ENCODE measurements around the gene CYP4F8. TPM values are rescaled to one million over a fixed set of nuclear protein-coding genes. Genes with fewer than 3 reads are reported as not detected.
"Not testable (repeated sequence)": the region's sequence is repeated elsewhere in the genome, so short reads cannot be mapped to it uniquely, and the experiment has no call there.

The CYP4F8 gene, protein sequence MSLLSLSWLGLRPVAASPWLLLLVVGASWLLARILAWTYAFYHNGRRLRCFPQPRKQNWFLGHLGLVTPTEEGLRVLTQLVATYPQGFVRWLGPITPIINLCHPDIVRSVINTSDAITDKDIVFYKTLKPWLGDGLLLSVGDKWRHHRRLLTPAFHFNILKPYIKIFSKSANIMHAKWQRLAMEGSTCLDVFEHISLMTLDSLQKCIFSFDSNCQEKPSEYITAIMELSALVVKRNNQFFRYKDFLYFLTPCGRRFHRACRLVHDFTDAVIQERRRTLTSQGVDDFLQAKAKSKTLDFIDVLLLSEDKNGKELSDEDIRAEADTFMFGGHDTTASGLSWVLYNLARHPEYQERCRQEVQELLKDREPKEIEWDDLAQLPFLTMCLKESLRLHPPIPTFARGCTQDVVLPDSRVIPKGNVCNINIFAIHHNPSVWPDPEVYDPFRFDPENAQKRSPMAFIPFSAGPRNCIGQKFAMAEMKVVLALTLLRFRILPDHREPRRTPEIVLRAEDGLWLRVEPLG
- total RNA-seq (2014; rRNA removed; shearing (Covaris generic)): not detected in 2 replicates

DNA sequence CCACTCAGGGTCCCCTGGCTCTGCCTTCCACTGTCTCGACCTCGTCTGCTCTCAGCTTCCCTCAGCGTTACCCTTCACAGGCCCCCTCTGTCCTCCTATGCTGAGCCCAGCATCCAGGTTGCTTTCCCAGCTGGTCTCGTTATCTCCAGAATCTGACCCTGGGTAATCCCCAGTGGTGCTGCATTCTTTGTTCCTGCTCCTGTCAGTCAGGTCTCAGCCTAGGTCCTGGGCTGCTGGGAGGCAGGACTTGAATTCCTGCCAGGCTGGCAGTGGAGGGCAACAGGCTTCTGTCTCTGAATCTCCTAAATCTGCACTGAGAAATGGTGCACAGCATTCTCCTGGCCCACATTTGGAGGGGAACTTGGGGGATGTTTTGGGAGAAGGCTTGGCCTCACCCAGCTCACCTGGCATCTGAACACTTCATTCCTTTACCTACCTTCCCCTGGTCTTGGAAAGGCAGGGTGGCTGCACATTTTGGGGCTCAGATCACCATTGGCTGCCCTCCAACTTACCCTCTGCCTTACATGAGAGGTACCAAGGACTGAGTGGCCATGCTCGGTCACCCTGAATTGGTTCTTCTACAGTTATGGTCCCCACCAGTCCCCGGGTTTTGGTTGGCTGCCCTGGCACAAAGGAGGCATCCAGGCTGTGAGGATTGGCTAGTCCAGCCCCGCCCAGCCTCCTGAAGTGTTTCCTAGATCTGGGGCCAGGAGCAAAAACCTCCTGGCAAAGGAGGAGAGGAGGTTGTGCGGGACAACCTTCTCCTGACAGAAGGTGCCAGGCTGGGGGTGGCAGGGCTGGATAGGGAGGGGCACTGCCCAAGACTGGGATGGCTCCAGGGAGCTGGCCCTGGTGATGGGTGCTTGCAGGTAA lies at the start of gene CYP4F8:
TSS of gene CYP4F8 (plus strand) at position 712 of the 873 bp plus-strand sequence. CDS start 399 bp downstream, outside the sequence.
- DNase-seq (ENCODE audit: low read depth): no peak

DNA sequence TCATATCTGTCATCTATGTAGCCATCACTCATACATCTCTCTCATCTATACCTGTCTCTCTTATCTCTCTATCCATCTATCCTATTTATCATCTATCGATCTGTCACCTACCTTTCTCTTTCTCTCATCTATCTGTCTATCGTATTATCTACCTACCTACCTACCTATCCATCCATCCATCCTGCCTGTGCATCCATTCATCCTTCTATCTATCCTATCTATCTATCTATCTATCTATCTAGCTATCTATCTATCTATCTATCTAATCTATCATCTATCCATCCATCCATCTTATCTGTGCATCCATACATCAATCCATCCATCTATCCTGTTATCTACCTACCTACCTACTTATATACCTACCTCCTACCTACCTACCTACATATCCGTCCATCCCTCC lies 44.6 kb upstream of the CYP4F8 start:
- DNase-seq (ENCODE audit: low read depth): no peak

GRCh38 chr19:15575406-15575805 lies 39.6 kb upstream of the CYP4F8 start:
- no peak for DNase-seq (ENCODE audit: low read depth)

- no peak for DNase-seq (ENCODE audit: low read depth)
These were observed 38.4 kb upstream of the CYP4F8 start for GRCh38 chr19:15576526-15577156.

GRCh38 chr19:15577184-15577771 lies 37.7 kb upstream of the CYP4F8 start:
- DNase-seq (ENCODE audit: low read depth): no peak

DNA sequence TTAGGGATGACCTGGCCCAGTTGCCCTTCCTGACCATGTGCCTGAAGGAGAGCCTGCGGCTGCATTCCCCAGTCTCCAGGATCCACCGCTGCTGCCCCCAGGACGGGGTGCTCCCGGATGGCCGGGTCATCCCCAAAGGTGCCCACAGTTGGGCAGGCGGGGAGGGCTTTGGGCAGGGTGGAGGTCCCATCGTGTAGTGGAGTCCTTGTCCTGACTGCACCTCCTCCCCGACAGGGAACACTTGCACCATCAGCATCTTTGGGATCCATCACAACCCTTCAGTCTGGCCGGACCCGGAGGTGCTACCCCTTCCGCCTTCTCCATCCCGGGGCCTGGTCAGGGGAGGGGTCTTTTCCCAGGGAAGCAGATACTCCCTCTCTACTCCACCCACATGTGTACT lies 31.7 kb upstream of the CYP4F8 start:
- DNase-seq (ENCODE audit: low read depth): no peak

GRCh38 chr19:15584095-15584494 lies 30.9 kb upstream of the CYP4F8 start:
- no peak for DNase-seq (ENCODE audit: low read depth)

DNA sequence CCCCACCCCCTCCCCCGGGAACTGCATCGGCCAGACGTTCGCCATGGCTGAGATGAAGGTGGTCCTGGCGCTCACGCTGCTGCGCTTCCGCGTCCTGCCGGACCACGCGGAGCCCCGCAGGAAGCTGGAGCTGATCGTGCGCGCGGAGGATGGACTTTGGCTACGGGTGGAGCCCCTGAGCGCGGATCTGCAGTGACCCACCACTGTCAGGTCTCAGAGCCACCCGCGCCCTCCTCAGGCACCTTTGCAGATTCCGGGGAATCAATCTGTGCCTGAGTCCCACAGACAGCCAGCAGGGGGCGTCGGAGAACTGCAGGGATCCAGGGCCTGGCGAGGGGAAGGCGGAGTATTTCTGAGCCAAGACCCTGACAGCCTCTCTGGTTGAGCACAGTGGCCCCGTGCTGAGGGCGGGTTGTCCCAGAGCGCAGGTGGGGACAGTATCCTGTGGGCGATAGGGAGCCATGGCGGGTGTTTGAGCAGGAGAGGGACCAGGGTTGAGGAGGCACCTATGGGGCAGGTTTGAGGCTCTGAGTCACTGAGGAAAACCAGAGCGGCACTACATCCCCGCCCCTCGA lies 30.4 kb upstream of the CYP4F8 start:
- DNase-seq (ENCODE audit: low read depth): peak; percentile 55

- DNase-seq (ENCODE audit: low read depth): no peak
These were observed 27.4 kb upstream of the CYP4F8 start for GRCh38 chr19:15587663-15588062.

- DNase-seq (ENCODE audit: low read depth): no peak
These were observed 26.8 kb upstream of the CYP4F8 start for GRCh38 chr19:15588265-15588664.

GRCh38 chr19:15589760-15590451 lies 25.1 kb upstream of the CYP4F8 start:
- no peak for DNase-seq (ENCODE audit: low read depth)

- no peak for DNase-seq (ENCODE audit: low read depth)
These were observed 23.2 kb upstream of the CYP4F8 start for GRCh38 chr19:15591796-15592195.

GRCh38 chr19:15592506-15592905 lies 22.5 kb upstream of the CYP4F8 start:
- not testable (repeated sequence) for DNase-seq (ENCODE audit: low read depth)

DNA sequence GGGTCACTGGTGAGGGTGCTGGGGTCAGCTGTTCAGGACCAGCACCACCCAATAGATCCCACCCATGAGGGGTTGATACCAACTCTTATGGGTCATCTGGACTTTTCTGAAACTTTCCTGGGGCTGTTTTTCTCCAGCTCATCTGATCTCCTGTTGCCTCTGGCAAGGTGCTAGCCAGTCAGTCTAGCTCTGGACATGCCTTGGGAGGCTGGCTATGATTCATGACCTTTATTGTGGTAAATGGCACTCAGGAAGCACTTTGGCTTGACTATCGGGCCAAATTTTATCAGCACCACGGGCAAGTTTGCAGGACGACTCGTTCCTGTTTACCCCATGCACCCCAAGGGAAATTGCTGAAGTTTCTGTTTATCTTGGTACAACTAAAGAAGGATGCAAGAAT lies 21.3 kb upstream of the CYP4F8 start:
- DNase-seq (ENCODE audit: low read depth): peak; percentile 40

DNA sequence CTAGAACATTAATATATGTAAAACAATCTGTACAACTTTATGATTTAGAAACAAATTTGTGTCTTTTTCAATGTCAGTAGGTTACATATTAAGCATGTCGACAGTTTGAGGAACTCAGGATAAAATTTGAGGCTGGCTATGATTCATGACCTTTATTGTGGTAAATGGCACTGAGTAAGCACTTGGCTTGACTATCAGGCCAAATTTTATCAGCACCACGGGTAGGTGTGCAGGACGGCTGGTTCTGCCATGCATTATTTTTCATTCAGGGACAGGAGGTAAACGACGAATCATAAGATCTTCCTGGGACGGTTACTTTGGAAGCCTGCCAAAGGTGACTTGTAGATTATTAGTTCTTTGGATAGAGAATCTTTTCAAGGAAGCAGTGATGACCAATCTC lies 19.9 kb upstream of the CYP4F8 start:
- peak; percentile 40 for DNase-seq (ENCODE audit: low read depth)

GRCh38 chr19:15607978-15608925 lies 6.8 kb upstream of the CYP4F8 start:
- DNase-seq (ENCODE audit: low read depth): not testable (repeated sequence)

DNA sequence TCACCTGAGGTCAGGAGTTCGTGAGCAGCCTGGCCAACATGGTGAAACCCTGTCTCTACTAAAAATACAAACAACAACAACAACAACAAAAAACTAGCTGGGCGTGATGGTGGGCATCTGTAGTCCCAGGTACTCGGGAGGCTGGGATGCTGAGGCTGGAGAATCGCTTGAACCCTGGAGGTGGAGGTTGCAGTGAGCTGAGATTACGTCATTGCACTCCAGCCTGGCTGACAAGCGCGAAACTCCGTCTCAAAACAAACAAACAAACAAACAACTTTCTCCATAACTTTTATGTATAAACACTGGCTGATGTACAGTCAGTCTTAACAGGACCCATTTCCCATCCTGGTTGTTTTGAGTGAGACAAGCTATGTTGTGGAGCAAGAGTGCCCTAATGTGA lies 5.8 kb upstream of the CYP4F8 start:
- no peak for DNase-seq (ENCODE audit: low read depth)

DNA sequence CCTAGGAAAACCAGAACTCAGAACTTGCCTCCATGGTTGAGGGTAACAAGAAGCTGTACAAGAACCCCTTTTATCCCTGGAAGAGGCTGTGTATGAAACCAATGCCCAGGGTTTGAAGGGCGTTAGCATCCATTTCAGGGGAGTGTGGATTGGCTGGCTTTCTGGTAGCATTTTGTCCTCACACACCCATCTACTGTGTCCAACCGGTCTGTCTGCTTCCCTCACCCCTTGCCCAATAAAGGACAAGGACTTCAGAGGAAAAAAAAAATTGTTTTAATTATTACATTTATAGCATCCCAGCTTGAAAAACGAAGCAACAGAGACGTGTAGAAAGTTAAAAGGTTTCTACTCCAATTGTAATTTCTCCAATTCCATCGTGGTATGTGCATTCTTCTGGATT lies 2.7 kb upstream of the CYP4F8 start:
- DNase-seq (ENCODE audit: low read depth): no peak

DNA sequence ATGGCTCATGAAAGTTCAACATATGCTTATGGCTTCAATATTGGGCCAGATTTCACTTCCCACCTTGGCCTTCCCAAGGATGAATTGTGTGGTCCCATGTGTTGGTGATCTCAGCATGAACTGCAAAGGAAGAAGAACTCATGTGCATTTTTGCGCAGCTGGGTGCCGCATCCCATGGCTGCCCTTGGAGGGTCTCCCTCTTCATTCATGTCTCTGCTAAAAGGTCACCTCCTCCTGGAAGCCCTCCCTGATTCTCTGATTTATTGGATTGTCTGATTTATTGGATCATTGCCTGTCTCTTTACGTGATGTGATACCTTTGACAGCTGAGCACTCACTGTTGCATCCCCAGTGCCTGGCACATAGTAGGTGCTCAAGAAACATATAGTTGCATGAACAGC lies 1.7 kb upstream of the CYP4F8 start:
- DNase-seq (ENCODE audit: low read depth): no peak

- DNase-seq (ENCODE audit: low read depth): no peak
These were observed 508 bp downstream of the CYP4F8 start for GRCh38 chr19:15615526-15615925.

Measured in RPMI7951 (cell line).